Cardiac muscle cell (in vitro differentiated cells and primary cell): ENCODE measurements around the gene MXI1. TPM values are rescaled to one million over a fixed set of nuclear protein-coding genes. Genes with fewer than 3 reads are reported as not detected.
A peak's percentile ranks its signal among the peaks of the same experiment; 100 is the strongest.

Experiments used
- DNase-seq, 2 donors: peaks; one replicate each; pipeline versions ENCODE4 v3.0.0 to v3.0.0-alpha.2; 2010 to 2017; ENCODE audit warnings: low read depth in 1 of 2, low spot score in 1 of 2
- H3K27ac ChIP-seq: fragments of 200-600 bp; sonication (generic); 2 replicates; pipeline ENCODE4 v1.5.1; 2016
- H3K27me3 ChIP-seq: fragments of 200-600 bp; sonication (generic); 2 replicates; pipeline ENCODE4 v1.6.0; 2016; ENCODE audit warnings: control low read depth
- H3K36me3 ChIP-seq: fragments of 200-600 bp; sonication (generic); 2 replicates; pipeline ENCODE4 v1.5.1; 2016; ENCODE audit warnings: control low read depth
- H3K4me1 ChIP-seq: fragments of 200-600 bp; sonication (generic); 2 replicates; pipeline ENCODE4 v1.8.1; 2017; ENCODE audit warnings: low read depth, mild to moderate bottlenecking, mixed run types
- H3K4me3 ChIP-seq: fragments of 200-600 bp; sonication (generic); 2 replicates; pipeline ENCODE4 v1.5.1; 2016; ENCODE audit warnings: mild to moderate bottlenecking
- H3K9me3 ChIP-seq: fragments of 200-600 bp; sonication (generic); 2 replicates; pipeline ENCODE4 v1.5.1; 2017; ENCODE audit warnings: low read depth, mild to moderate bottlenecking, control low read depth
- polyA plus RNA-seq: library from polyadenylated mRNA; unstranded; fragments of >200 nt; fragmentation: Nextera tagmentation; extraction: Ambion mirVana; gene quantifications from 2 replicates; pipeline ENCODE4 v1.2.1, GENCODE V29; 2016
- total RNA-seq: library from RNA; depleted of rRNA; stranded (reverse); fragments of >200 nt; gene quantifications from 2 replicates; pipeline ENCODE4 v1.2.3, GENCODE V29; 2016
- TF ChIP-seq, protein P1 (sequence below): IDR thresholded peaks from 2 replicates; pipeline ENCODE4 v1.5.1; 2012; ENCODE audit warnings: low read depth, mild to moderate bottlenecking, low read length

Gene MXI1
- total and polyA plus RNA-seq, 2 experiments from 2014 or later, result 55.0 to 68.4 TPM

DNA sequence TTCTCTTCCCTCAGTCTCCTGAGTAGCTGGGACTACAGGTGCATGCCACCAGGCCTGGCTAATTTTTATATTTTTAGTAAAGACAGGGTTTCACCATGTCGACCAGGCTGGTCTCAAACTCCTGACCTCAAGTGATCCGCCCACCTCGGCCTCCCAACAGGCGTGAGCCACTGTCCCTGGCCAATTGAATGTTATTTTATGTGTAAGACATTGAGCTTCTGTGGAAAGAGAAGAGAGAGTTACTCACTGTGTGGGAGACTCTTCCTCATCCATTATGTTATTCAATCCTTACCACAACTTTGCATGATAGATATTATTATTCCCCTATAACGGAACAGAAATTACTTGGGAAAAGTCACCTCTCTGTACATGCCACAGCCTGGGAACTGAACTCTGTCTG lies 32.6 kb upstream of the MXI1 start:
- DNase-seq, result no peak
- TF ChIP-seq, protein P1, sequence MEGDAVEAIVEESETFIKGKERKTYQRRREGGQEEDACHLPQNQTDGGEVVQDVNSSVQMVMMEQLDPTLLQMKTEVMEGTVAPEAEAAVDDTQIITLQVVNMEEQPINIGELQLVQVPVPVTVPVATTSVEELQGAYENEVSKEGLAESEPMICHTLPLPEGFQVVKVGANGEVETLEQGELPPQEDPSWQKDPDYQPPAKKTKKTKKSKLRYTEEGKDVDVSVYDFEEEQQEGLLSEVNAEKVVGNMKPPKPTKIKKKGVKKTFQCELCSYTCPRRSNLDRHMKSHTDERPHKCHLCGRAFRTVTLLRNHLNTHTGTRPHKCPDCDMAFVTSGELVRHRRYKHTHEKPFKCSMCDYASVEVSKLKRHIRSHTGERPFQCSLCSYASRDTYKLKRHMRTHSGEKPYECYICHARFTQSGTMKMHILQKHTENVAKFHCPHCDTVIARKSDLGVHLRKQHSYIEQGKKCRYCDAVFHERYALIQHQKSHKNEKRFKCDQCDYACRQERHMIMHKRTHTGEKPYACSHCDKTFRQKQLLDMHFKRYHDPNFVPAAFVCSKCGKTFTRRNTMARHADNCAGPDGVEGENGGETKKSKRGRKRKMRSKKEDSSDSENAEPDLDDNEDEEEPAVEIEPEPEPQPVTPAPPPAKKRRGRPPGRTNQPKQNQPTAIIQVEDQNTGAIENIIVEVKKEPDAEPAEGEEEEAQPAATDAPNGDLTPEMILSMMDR, result no peak
- no peaks in the 10 kb centered on the region for H3K27me3 ChIP-seq

DNA sequence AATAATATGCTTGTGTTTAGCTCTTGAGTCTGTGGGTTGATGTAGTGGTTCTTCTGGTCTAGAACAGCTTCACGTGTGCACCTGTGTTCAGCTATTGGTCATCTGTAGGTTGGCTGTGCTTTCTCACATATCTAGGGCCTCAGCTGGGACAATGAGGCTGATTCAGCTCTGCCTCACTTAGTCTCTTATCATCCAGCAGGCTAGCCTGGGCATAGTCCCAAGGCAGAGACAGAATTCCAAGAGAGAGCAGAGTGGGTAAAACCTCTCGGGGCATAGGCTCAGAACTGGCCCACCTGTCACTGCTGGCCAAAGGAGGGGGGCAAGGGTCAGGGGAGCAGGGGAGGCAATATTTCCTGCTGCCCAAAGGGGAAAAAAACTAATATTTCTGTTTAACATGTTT lies 32.0 kb upstream of the MXI1 start:
- Histone ChIP-seq H3K9me3 (no peaks in the 10 kb centered on the region), H3K36me3 (no peaks in the 10 kb centered on the region), H3K4me3 (no peak overlapping the region), H3K4me1 (peaks cover 9% of the 10 kb centered on the region), H3K27ac (no peak overlapping the region), H3K27me3 (no peaks in the 10 kb centered on the region)
- TF ChIP-seq, protein P1, result no peak
- peak in 1 of 2 donors; percentile 35 for DNase-seq

More for the DNA sequence above, 32.6 kb upstream of the MXI1 start:
- Histone ChIP-seq H3K36me3 (no peaks in the 10 kb centered on the region), H3K9me3 (no peaks in the 10 kb centered on the region), H3K4me3 (no peak overlapping the region), H3K27ac (no peak overlapping the region), H3K4me1 (peaks cover 15% of the 10 kb centered on the region)

DNA sequence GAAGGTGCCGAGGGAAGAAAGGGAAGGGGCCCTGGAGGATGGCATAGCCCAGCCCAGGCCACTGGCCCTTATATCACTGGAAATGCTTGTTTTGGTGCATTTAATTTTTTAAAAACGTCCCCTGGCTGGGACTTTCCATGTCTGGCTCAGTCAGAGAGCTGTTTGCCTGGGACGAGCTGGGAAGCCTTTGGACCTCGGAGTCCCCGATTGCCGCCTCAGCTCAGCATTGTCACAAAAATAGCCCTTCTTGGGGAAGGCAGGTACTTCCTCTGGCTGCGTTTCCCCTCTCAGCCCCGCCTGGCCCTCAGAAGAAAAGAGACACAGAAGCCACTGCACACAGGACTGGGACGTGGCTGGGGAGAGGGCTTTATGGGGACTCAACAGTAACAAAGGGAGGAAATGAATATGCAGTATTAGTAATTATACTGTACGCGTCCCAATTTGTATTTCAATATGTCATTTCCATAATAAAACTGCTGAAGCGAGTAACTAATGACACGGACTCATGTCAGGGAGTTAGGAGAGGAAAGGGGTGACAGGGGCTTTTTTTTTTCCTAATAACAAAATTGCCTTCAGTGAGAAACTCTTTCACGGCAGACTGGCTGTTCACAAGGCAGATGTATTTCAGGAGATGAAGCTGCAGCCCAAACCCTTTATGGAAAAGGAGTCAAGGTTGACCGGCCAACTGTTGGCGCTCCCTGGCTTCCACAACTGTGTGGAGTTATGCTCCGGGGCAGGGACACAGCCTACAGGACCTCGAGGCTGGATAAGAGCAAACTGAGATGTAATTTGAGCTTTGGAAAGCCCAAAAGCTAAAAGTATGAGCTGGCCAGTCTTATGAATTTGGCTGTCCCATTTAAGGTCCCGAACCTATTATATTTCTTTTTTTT lies 31.0 kb upstream of the MXI1 start:
- Histone ChIP-seq H3K4me3 (no peak overlapping the region), H3K9me3 (no peaks in the 10 kb centered on the region), H3K27ac (peak overlapping the region; percentile 44), H3K27me3 (no peaks in the 10 kb centered on the region), H3K36me3 (no peaks in the 10 kb centered on the region), H3K4me1 (peaks cover 17% of the 10 kb centered on the region)
- no peak for DNase-seq
- TF ChIP-seq, protein P1, result no peak

DNA sequence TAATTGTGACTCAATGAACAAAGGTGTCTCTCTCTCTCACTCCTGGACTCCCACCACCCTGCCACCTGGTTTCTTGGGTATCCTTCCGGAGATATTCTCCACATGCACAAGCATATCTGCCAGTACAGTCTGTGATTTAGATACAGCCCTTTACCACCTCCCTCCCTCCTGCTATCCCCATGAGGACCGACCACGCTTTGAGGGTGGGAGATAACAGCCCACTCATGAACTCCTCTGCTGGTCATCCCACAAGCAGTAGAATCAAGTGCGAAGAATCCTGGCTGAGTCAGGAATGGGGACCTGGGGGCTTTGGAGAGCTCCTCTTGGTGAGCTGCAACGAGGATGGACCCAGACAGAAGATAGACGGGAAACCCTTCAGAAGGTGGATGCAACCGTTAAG lies 28.2 kb upstream of the MXI1 start:
- no peaks in the 10 kb centered on the region for H3K27me3 ChIP-seq
- no peak overlapping the region for H3K4me3 ChIP-seq
- H3K27ac ChIP-seq, result no peak overlapping the region
- DNase-seq, result no peak
- H3K36me3 ChIP-seq, result no peaks in the 10 kb centered on the region
- H3K4me1 ChIP-seq, result peaks cover 17% of the 10 kb centered on the region
- no peaks in the 10 kb centered on the region for H3K9me3 ChIP-seq
- TF ChIP-seq, protein P1, result no peak

DNA sequence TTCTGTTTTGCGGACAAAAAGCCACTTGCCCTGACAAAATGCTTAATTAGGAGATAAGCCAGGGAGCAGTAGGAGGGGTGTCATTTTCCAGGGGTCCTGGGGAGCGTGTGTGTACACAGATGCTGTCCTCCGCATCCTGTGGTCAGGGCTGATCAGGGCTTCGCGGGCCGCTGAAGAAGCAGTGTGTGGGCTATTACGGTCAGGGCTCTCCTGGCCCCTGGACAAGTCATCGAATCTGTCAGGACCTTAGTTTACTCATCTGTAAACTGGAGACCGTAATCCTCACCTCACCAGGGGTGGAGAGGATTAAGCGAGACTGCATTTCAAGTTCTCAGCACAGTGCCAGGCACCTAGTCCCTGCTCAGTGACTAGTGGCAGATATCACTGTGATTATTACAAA lies 26.0 kb upstream of the MXI1 start:
- no peaks in the 10 kb centered on the region for H3K9me3 ChIP-seq
- no peaks in the 10 kb centered on the region for H3K27me3 ChIP-seq
- peak overlapping the region; percentile 66 for H3K27ac ChIP-seq
- no peak for DNase-seq
- TF ChIP-seq, protein P1, result no peak
- H3K4me1 ChIP-seq, result peaks cover 11% of the 10 kb centered on the region
- no peak overlapping the region for H3K4me3 ChIP-seq
- no peaks in the 10 kb centered on the region for H3K36me3 ChIP-seq
